ENCODE data around the gene TBX6.

Gene TBX6

GRCh38 chr16:30040221-30040620 lies 51.5 kb downstream of the TBX6 start:
- no peak for DNase-seq (ENCODE audit: low read depth in 2 of 3, low spot score in 2 of 3)

Data from activated CD8-positive, alpha-beta memory T cell treated with anti-CD3 and anti-CD28 coated beads for 48 hours (primary cell).